CD4-positive, alpha-beta T cell (primary cell): ENCODE data around the gene SH2D1A. TPM values are rescaled to one million over a fixed set of nuclear protein-coding genes. Genes with fewer than 3 reads are reported as not detected.

Source experiments
- ATAC-seq: fragments of 200-7000 bp; cut with Tn5 transposase; one replicate; pipeline ENCODE4 v1.10.0; 2022; ENCODE audit warnings: mild to moderate bottlenecking; ENCODE audit not compliant: poor library complexity
- CTCF ChIA-PET: fragments of 350-600 bp; sonication (Branson Sonifier 250); formaldehyde crosslinking; loops from one replicate; lab custom pipeline; 2021; ENCODE audit warnings: antibody characterized with exemption, inconsistent platforms; lab: Charles Lee
- POLR2A ChIA-PET: fragments of 350-600 bp; sonication (Branson Sonifier 250); formaldehyde crosslinking; loops from one replicate; lab custom pipeline; 2021; ENCODE audit warnings: antibody characterized with exemption, inconsistent platforms; lab: Charles Lee
- DNase-seq, 14 experiments: peaks; one replicate each; pipeline ENCODE4 v3.0.0-alpha.2; 2013 to 2020; ENCODE audit warnings: mixed read lengths in 2 of 14
- H3K27ac ChIP-seq, 2 donors: one replicate each; pipeline versions ENCODE4 v1.5.1 to v1.7.0; 2013; ENCODE audit warnings: low read length in 2 of 2, low read depth in 1 of 2, mild to moderate bottlenecking in 1 of 2
- H3K27me3 ChIP-seq, 2 experiments: 1 replicate in 1 of 2; 2 replicates in 1 of 2; pipeline versions ENCODE4 v1.6.1 to v1.7.0; 2013; ENCODE audit warnings: low read length in 2 of 2, control low read depth in 1 of 2, mild to moderate bottlenecking in 1 of 2, moderate library complexity in 1 of 2; ENCODE audit not compliant: insufficient read depth in 2 of 2, control insufficient read depth in 1 of 2
- H3K36me3 ChIP-seq: one replicate; pipeline ENCODE4 v1.6.1; 2013; ENCODE audit warnings: low read length, control low read depth; ENCODE audit not compliant: insufficient read depth
- H3K4me1 ChIP-seq: one replicate; pipeline ENCODE4 v1.6.1; 2013; ENCODE audit warnings: low read length, control low read depth; ENCODE audit not compliant: insufficient read depth
- H3K4me3 ChIP-seq: one replicate; pipeline ENCODE4 v1.5.1; 2013; ENCODE audit warnings: mild to moderate bottlenecking, low read length, moderate library complexity
- H3K9me3 ChIP-seq, 2 experiments: 1 replicate in 1 of 2; 2 replicates in 1 of 2; pipeline versions ENCODE4 v1.6.1 to v1.7.0; 2013; ENCODE audit warnings: low read length in 2 of 2, mild to moderate bottlenecking in 2 of 2, control low read depth in 1 of 2, moderate library complexity in 1 of 2; ENCODE audit not compliant: control insufficient read depth in 1 of 2, insufficient read depth in 1 of 2
- H3K27ac Mint-ChIP-seq: one replicate; pipeline ENCODE4 v1.8.0; 2020; ENCODE audit warnings: mixed read lengths
- H3K27me3 Mint-ChIP-seq: one replicate; pipeline ENCODE4 v1.8.0; 2021; ENCODE audit warnings: mixed read lengths
- H3K36me3 Mint-ChIP-seq: one replicate; pipeline ENCODE4 v1.8.0; 2021; ENCODE audit warnings: low read depth, mixed read lengths
- H3K4me1 Mint-ChIP-seq: one replicate; pipeline ENCODE4 v1.8.0; 2021; ENCODE audit warnings: low read depth, mixed read lengths
- H3K4me3 Mint-ChIP-seq: one replicate; pipeline ENCODE4 v1.8.0; 2020; ENCODE audit warnings: mild to moderate bottlenecking, mixed read lengths
- H3K9me3 Mint-ChIP-seq: one replicate; pipeline ENCODE4 v1.8.0; 2020; ENCODE audit warnings: mixed read lengths
- intact Hi-C, 2 experiments: fragments of 100-400 bp; cut with DNase I in 1 of 2; cut with micrococcal nuclease in 1 of 2; formaldehyde crosslinking; loops; one replicate each; pipeline versions ENCODE4 v1.15.1 to v1.9.0; 2023 to 2025; cut with DNase I, micrococcal nuclease
- total RNA-seq, 174 experiments: library from RNA in 2 of 174; stranded (reverse) in 2 of 174; gene quantifications; one replicate each; pipeline ENCODE4 v1.2.3 and lab custom pipeline; 2021 to 2026
- TF ChIP-seq, protein P1 (sequence below): fragments of 200-600 bp; IDR thresholded peaks from one replicate; pipeline ENCODE4 v1.8.0; 2022; ENCODE audit warnings: antibody characterized with exemption, mild to moderate bottlenecking

SH2D1A gene
- total RNA-seq, 2 experiments from 2014 or later, result 39.6 to 41.5 TPM

DNA sequence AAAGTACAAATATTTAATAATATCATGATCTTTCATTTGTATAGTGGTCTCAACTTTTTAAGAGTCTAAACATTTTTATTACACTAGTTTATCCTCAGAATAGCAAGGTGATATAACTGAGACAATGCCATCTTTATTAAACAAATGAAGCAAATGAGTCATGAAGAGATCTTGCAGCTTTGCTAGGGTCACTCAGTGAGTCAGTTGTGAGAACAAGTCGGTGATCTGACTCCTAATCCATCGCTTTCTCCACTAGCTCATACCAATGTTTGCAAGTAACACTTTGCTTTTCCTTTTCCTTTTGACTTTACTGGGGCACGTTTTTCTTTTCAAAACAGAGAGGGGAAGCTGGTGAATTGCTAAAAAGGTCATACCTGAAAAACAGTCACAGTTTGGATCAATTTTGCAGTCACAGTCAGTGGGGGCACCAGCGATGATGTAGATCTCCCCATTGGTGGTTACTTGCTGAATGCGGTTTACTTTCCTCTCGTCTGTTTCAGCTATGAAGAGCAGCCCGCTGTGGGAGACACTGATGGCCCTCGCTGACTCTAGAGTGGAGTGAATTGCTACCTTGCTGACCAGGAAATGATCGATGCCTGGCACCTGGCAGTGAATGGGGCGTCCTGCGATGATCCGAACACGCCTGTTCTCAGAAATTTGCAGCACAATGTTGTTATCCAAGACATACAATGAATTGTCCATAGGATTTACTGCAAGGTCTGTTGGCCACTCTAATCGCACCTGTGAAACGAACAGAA is 75.7 kb downstream of the SH2D1A start:
- H3K27me3 ChIP-seq, result no peaks in the 10 kb centered on the region
- POLR2A ChIA-PET, result no interaction called here
- no peaks in the 10 kb centered on the region for H3K4me1 Mint-ChIP-seq
- H3K27ac Mint-ChIP-seq, result no peak overlapping the region
- H3K27me3 Mint-ChIP-seq, result no peaks in the 10 kb centered on the region
- no peaks in the 10 kb centered on the region for H3K9me3 ChIP-seq
- no peak overlapping the region for H3K27ac ChIP-seq
- no peaks in the 10 kb centered on the region for H3K9me3 Mint-ChIP-seq
- CTCF ChIA-PET, result no interaction called here
- no peaks in the 10 kb centered on the region for H3K4me1 ChIP-seq
- no peaks in the 10 kb centered on the region for H3K36me3 ChIP-seq
- H3K36me3 Mint-ChIP-seq, result peaks cover 52% of the 10 kb centered on the region
- intact Hi-C loops, result no loop called here
- TF ChIP-seq, protein P1, sequence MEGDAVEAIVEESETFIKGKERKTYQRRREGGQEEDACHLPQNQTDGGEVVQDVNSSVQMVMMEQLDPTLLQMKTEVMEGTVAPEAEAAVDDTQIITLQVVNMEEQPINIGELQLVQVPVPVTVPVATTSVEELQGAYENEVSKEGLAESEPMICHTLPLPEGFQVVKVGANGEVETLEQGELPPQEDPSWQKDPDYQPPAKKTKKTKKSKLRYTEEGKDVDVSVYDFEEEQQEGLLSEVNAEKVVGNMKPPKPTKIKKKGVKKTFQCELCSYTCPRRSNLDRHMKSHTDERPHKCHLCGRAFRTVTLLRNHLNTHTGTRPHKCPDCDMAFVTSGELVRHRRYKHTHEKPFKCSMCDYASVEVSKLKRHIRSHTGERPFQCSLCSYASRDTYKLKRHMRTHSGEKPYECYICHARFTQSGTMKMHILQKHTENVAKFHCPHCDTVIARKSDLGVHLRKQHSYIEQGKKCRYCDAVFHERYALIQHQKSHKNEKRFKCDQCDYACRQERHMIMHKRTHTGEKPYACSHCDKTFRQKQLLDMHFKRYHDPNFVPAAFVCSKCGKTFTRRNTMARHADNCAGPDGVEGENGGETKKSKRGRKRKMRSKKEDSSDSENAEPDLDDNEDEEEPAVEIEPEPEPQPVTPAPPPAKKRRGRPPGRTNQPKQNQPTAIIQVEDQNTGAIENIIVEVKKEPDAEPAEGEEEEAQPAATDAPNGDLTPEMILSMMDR, result no peak
- H3K4me3 Mint-ChIP-seq, result no peak overlapping the region
- no peak for ATAC-seq
- H3K4me3 ChIP-seq, result no peak overlapping the region
- no peak for DNase-seq

Other genes starting within 250 kb of the SH2D1A start
- gene TEX13D, start 13.9 kb upstream of the SH2D1A start, total RNA-seq, result not detected